WTC11 (cell line): ENCODE measurements around the gene CASP12. TPM values are rescaled to one million over a fixed set of nuclear protein-coding genes. Genes with fewer than 3 reads are reported as not detected.
"Not testable (repeated sequence)": the region's sequence is repeated elsewhere in the genome, so short reads cannot be mapped to it uniquely, and the experiment has no call there.

Source experiments
- ATAC-seq: fragments of 200-7000 bp; cut with Tn5 transposase; 2 replicates; pipeline ENCODE4 v1.10.0; 2021; ENCODE audit warnings: mild to moderate bottlenecking, moderate library complexity
- CTCF ChIA-PET: fragments of 300-600 bp; sonication (Branson Sonifier 250); formaldehyde crosslinking; loops from one replicate; lab custom pipeline; 2021; ENCODE audit warnings: antibody characterized with exemption; lab: Charles Lee
- POLR2A ChIA-PET: fragments of 350-600 bp; sonication (Branson Sonifier 250); formaldehyde crosslinking; loops from one replicate; lab custom pipeline; 2021; ENCODE audit warnings: antibody characterized with exemption; lab: Charles Lee
- DNase-seq: peaks from one replicate; pipeline ENCODE4 v3.0.0; 2021; ENCODE audit warnings: low spot score
- H3K27ac Mint-ChIP-seq: 2 replicates; pipeline ENCODE4 v1.8.0; 2021; ENCODE audit warnings: mixed read lengths
- H3K27me3 Mint-ChIP-seq: 2 replicates; pipeline ENCODE4 v1.8.0; 2021; ENCODE audit warnings: low read depth, mild to moderate bottlenecking, moderate library complexity, mixed read lengths
- H3K36me3 Mint-ChIP-seq: 2 replicates; pipeline ENCODE4 v1.8.0; 2021; ENCODE audit warnings: mixed read lengths
- H3K4me1 Mint-ChIP-seq: 2 replicates; pipeline ENCODE4 v1.8.0; 2022; ENCODE audit warnings: mixed read lengths
- H3K4me3 Mint-ChIP-seq: 2 replicates; pipeline ENCODE4 v1.8.0; 2021; ENCODE audit warnings: mild to moderate bottlenecking, moderate library complexity, mixed read lengths
- H3K9me3 Mint-ChIP-seq: 2 replicates; pipeline ENCODE4 v1.8.0; 2021; ENCODE audit warnings: mixed read lengths
- AFF4 ChIP-seq: sonication (generic); formaldehyde crosslinking; IDR thresholded peaks from 2 replicates; pipeline ENCODE4 v1.8.1; 2023; ENCODE audit warnings: mild to moderate bottlenecking, missing genetic modification reagents, borderline replicate concordance
- ATF3 ChIP-seq: sonication (generic); formaldehyde crosslinking; conservative IDR thresholded peaks from 2 replicates; pipeline ENCODE4 v1.8.1; 2022; ENCODE audit warnings: mild to moderate bottlenecking, missing genetic modification reagents
- ELF4 ChIP-seq: sonication (generic); formaldehyde crosslinking; IDR thresholded peaks from 2 replicates; pipeline ENCODE4 v1.8.1; 2022; ENCODE audit warnings: low read depth, mild to moderate bottlenecking, moderate library complexity, missing genetic modification reagents
- ETV6 ChIP-seq: sonication (generic); formaldehyde crosslinking; IDR thresholded peaks from 2 replicates; pipeline ENCODE4 v1.8.1; 2022; ENCODE audit warnings: mild to moderate bottlenecking, missing genetic modification reagents
- FOXK1 ChIP-seq: sonication (generic); formaldehyde crosslinking; IDR thresholded peaks from 2 replicates; pipeline ENCODE4 v1.8.0; 2022; ENCODE audit warnings: mild to moderate bottlenecking, moderate library complexity, missing genetic modification reagents
- FOXP1 ChIP-seq: sonication (generic); formaldehyde crosslinking; IDR thresholded peaks from 2 replicates; pipeline ENCODE4 v1.8.0; 2022; ENCODE audit warnings: missing genetic modification reagents, mild to moderate bottlenecking, moderate library complexity, borderline replicate concordance
- JUN ChIP-seq: sonication (generic); formaldehyde crosslinking; IDR thresholded peaks from 2 replicates; pipeline ENCODE4 v1.8.0; 2023; ENCODE audit warnings: mild to moderate bottlenecking, missing genetic modification reagents
- NFYB ChIP-seq: sonication (generic); formaldehyde crosslinking; conservative IDR thresholded peaks from 2 replicates; pipeline ENCODE4 v1.8.0; 2022; ENCODE audit warnings: low read depth, missing genetic modification reagents
- RELA ChIP-seq: sonication (generic); formaldehyde crosslinking; IDR thresholded peaks from 2 replicates; pipeline ENCODE4 v1.8.1; 2022; ENCODE audit warnings: missing genetic modification reagents, mild to moderate bottlenecking, borderline replicate concordance
- SOX15 ChIP-seq: fragments of 250-450 bp; sonication (Bioruptor Pico); IDR thresholded peaks from 2 replicates; pipeline ENCODE4 v1.9.0; 2021; ENCODE audit warnings: mild to moderate bottlenecking
- TP53 ChIP-seq: sonication (generic); formaldehyde crosslinking; IDR thresholded peaks from 2 replicates; pipeline ENCODE4 v1.8.1; 2023; ENCODE audit warnings: mild to moderate bottlenecking, missing genetic modification reagents
- ZNF281 ChIP-seq: sonication (generic); formaldehyde crosslinking; IDR thresholded peaks from 2 replicates; pipeline ENCODE4 v1.8.0; 2023; ENCODE audit warnings: mild to moderate bottlenecking, missing genetic modification reagents
- total RNA-seq: library from RNA; stranded (reverse); gene quantifications from 3 replicates; pipeline ENCODE4 v1.2.3, GENCODE V29; 2021
- TF ChIP-seq, protein P1 (sequence below): fragments of 250-450 bp; sonication (Bioruptor Pico); IDR thresholded peaks from 2 replicates; pipeline ENCODE4 v1.9.0; 2021; ENCODE audit warnings: mild to moderate bottlenecking, borderline replicate concordance
- TF ChIP-seq, protein P2 (sequence below): sonication (generic); formaldehyde crosslinking; IDR thresholded peaks from 2 replicates; pipeline ENCODE4 v1.8.0; 2022; ENCODE audit warnings: mild to moderate bottlenecking, missing genetic modification reagents

The CASP12 gene
- total RNA-seq, 1 experiment from 2014 or later: not detected

GRCh38 chr11:104934594-104934993, 36.3 kb upstream of the CASP12 start (continued):
- TF ChIP-seq NFYB: no peak
- TF ChIP-seq AFF4: no peak
- TF ChIP-seq, protein P1, sequence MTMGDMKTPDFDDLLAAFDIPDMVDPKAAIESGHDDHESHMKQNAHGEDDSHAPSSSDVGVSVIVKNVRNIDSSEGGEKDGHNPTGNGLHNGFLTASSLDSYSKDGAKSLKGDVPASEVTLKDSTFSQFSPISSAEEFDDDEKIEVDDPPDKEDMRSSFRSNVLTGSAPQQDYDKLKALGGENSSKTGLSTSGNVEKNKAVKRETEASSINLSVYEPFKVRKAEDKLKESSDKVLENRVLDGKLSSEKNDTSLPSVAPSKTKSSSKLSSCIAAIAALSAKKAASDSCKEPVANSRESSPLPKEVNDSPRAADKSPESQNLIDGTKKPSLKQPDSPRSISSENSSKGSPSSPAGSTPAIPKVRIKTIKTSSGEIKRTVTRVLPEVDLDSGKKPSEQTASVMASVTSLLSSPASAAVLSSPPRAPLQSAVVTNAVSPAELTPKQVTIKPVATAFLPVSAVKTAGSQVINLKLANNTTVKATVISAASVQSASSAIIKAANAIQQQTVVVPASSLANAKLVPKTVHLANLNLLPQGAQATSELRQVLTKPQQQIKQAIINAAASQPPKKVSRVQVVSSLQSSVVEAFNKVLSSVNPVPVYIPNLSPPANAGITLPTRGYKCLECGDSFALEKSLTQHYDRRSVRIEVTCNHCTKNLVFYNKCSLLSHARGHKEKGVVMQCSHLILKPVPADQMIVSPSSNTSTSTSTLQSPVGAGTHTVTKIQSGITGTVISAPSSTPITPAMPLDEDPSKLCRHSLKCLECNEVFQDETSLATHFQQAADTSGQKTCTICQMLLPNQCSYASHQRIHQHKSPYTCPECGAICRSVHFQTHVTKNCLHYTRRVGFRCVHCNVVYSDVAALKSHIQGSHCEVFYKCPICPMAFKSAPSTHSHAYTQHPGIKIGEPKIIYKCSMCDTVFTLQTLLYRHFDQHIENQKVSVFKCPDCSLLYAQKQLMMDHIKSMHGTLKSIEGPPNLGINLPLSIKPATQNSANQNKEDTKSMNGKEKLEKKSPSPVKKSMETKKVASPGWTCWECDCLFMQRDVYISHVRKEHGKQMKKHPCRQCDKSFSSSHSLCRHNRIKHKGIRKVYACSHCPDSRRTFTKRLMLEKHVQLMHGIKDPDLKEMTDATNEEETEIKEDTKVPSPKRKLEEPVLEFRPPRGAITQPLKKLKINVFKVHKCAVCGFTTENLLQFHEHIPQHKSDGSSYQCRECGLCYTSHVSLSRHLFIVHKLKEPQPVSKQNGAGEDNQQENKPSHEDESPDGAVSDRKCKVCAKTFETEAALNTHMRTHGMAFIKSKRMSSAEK (CRISPR knock-in tag): no peak

GRCh38 chr11:104934073-104934472, 35.8 kb upstream of the CASP12 start:
- not testable (repeated sequence) for H3K27ac Mint-ChIP-seq

DNA sequence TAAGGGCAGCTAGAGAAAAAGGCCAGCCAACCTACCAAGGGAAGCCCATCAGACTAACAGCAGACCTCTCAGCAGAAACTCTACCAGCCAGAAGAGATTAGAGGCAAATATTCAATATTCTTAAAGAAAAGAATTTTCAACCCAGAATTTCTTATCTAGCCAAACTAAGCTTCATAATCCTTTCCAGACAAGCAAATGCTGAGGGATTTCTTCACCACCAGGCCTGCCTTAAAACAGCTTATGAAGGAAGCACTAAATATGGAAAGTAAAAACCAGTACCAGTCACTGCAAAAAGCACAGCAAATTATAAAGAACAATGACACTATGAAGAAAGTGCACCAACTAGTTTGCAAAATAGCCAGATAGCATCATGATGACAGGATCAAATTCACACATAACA, 30.6 kb upstream of the CASP12 start:
- H3K36me3 Mint-ChIP-seq: peaks cover 69% of the 10 kb centered on the region
- no peaks in the 10 kb centered on the region for H3K27me3 Mint-ChIP-seq
- ATAC-seq: no peak
- ChIA-PET POLR2A (no interaction called here), CTCF (no interaction called here)
- TF ChIP-seq JUN (CRISPR knock-in tag) (no peak), SOX15 (no peak), ATF3 (CRISPR knock-in tag) (no peak), TP53 (CRISPR knock-in tag) (no peak), ELF4 (CRISPR knock-in tag) (no peak), FOXP1 (CRISPR knock-in tag) (no peak), FOXK1 (CRISPR knock-in tag) (no peak), ZNF281 (no peak), RELA (CRISPR knock-in tag) (no peak), ETV6 (no peak)
- TF ChIP-seq, protein P2, sequence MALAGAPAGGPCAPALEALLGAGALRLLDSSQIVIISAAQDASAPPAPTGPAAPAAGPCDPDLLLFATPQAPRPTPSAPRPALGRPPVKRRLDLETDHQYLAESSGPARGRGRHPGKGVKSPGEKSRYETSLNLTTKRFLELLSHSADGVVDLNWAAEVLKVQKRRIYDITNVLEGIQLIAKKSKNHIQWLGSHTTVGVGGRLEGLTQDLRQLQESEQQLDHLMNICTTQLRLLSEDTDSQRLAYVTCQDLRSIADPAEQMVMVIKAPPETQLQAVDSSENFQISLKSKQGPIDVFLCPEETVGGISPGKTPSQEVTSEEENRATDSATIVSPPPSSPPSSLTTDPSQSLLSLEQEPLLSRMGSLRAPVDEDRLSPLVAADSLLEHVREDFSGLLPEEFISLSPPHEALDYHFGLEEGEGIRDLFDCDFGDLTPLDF (CRISPR knock-in tag): no peak
- no peak for DNase-seq
- H3K4me1 Mint-ChIP-seq: 0 out of 2 replicates have a peak, but pooled peaks cover 3% of the 10 kb centered on the region
- H3K9me3 Mint-ChIP-seq: peaks cover 78% of the 10 kb centered on the region
- no peak overlapping the region for H3K4me3 Mint-ChIP-seq
- no peak overlapping the region for H3K27ac Mint-ChIP-seq

More at GRCh38 chr11:104934073-104934472, 35.8 kb upstream of the CASP12 start:
- POLR2A ChIA-PET, CTCF ChIA-PET, ATAC-seq, H3K27me3 Mint-ChIP-seq, DNase-seq, H3K4me3 Mint-ChIP-seq, H3K4me1 Mint-ChIP-seq: not testable (repeated sequence)
- H3K9me3 Mint-ChIP-seq: peaks cover 50% of the 10 kb centered on the region
- H3K36me3 Mint-ChIP-seq: peaks cover 28% of the 10 kb centered on the region
